Stimulated activated CD8-positive, alpha-beta memory T cell treated with anti-CD3 and anti-CD28 coated beads, Interleukin-4, amount 100 ng/mL, for 24 hours (primary cell): Measurements from ENCODE around the gene KCNQ2.
A peak's percentile ranks its signal among the peaks of the same experiment; 100 is the strongest.

ENCODE experiments used
- DNase-seq: peaks from one replicate; pipeline ENCODE4 v3.0.0-alpha.2; 2020; ENCODE audit warnings: low read depth

Gene KCNQ2

DNA sequence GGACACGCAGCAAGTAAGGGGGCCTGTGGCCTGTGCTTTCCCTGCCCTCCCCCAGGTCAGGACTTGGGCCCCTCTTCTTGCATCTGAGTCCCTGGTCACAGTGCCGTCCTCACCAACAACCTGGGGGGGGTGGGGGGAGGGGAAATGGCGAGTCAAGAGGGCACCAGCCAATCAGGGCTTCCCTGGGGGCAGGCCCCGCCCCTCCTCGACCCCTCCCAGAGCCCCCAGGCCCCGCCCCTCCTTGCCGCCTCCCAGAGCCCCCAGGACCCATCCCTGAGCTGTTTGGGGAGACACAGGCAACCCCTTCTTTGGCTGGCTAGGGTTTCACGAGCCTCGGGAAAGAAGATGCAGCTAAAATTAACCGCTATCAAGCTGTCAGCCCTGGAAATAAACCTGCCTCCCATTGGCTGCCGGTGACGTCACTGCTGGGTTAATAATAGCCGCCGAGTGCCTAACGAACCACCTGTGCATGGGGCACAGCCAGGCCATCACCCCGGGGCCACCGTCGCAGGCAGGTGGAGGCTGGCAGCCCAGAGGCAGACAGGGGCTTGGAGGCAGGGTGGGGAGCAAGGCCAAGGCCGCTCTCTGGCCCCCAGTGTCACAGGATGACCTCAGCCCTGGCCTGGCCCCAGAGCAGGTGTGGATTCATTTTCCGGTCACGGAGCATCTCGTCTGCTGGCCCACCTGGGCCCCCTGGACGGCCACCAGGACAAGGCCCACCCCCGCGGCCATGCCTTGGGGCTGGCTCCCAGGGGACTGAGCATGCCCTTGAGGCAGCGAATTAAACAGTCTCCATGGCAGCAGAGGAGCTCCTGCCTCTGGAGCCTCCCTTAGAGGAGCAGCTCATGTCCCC, 29.6 kb upstream of the KCNQ2 start:
- DNase-seq = no peak

DNA sequence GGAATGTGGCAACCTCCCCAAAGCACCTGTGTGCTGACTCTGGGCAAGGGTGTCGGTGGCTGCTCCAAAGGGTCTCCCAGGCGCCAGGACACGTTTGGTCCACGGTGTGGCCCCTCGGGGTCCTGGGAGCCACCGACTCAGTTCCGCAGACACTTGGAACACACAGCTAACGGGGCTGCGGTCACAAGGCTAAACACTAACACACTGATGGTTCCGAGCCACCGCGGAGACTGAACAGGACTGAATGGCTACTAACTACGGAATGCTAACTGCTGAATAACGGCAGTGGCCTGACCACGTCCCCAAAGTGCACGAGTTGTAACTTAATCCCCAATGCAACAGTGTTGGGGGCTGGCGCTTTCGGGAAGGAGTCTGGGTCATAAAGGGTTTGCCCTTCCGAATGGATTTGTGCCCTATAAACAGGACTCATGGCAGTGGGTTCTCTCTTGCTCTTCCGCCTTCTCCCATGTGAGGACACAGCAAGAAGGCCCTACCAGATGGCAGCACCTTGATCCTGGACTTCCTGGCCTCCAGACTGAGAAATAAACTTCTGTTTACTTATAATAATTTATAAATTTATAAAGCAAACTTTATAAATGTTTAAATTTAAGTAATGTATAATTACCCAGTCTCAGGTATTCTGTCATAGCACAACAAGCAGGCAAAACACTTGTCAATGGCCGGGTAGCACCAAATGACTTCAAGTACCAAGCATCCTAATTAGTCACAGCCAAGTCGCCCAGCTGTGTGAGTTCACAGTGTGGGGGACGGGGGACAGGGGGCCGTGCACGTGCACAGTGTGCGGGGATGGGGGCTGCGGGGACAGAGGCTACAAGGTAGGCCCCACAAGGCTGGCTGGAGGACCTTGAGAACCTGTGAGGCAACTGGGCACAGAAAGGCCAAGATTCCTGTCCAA, 28.7 kb upstream of the KCNQ2 start:
- DNase-seq = no peak

DNA sequence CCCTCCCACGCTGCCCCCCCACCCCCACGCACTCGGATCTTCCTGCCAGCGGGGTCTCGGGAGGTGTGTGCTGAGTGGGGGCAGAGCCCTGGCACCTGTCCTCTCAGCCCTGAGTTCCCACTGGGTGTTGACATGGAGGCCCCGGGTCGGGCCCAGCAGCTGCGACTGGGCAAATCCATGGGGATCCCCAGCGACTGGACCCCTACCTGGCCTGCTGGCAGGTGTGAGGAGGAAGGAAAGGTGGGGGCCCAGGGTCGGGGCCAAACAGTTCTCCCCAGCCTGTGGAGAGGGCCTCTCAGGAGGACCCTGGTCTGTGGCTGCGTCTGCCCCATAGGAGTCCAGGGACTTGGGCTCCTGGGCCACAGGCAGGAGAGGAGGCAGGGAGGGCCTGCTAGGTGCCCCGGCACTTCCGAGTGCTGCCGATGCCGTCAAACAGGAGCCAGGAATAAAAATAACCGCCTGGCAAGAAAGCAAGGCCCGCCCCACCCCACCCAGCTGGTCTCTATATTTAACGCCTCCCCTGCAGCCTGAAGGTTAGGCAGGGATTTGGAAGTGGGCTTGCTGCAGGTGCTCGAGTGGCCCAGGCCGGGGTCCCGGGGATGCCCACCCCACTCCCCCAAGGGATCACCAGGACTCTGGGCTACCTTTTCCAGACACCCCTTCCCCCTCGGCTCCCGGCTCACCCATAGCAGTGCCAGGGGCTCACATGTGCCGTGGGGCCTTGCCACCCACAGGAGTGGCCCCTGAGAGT, 27.9 kb upstream of the KCNQ2 start:
- no peak for DNase-seq

DNA sequence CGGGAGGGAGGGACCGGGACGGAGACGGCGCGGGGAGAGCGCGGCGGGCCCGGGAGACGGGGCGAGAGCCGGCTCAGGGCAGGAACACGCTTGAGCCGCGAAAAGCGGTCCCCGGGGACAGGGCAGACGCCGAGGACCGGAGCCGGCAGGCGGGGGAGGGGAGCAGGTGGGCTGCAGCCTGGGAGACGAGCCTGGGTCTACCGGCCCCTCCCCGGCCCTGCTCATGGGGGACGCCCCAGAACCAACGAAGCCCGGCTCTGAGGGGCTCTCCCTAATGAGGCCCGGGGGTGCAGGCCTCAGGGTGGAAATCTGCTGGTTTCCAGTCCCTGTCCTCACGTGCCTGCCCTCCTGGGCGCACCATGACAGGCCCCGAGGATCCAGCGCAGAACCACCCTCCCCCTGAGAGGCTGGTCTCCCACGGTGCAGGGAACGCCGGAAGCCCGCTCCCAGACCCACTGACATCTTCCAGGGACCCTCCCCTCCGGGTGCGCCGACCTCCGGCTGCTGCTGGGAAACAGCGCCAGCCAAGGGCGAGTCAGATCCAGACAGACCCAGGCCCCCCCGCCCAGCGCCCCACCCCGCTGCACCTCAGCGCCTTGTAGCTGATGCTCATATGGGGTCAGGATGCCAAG, 27.0 kb upstream of the KCNQ2 start:
- DNase-seq = no peak

DNA sequence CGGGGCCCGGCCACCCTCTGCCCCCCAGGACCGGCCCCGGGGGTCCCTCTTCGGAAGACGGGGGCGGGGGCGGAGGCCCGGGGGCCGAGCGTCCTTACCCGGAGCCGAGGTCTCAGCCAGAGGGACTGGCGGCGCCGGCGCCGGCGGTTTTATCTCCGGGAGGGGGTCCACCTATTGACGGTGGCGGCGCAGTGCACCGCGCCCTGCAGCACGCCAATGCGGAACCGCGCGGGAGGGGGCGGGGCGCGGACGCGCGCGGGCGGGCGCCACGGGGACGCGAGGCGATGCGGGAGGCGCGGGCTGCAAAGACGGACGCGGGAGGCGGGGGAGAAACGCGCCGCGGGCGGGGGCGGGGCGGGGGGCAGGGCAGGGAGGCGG, 26.5 kb upstream of the KCNQ2 start, which contains the start of gene EEF1A2:
TSS of gene EEF1A2 (minus strand) at position 124 of the 378 bp plus-strand sequence. CDS start 1,320 bp downstream, outside the sequence.
- DNase-seq = no peak

DNA sequence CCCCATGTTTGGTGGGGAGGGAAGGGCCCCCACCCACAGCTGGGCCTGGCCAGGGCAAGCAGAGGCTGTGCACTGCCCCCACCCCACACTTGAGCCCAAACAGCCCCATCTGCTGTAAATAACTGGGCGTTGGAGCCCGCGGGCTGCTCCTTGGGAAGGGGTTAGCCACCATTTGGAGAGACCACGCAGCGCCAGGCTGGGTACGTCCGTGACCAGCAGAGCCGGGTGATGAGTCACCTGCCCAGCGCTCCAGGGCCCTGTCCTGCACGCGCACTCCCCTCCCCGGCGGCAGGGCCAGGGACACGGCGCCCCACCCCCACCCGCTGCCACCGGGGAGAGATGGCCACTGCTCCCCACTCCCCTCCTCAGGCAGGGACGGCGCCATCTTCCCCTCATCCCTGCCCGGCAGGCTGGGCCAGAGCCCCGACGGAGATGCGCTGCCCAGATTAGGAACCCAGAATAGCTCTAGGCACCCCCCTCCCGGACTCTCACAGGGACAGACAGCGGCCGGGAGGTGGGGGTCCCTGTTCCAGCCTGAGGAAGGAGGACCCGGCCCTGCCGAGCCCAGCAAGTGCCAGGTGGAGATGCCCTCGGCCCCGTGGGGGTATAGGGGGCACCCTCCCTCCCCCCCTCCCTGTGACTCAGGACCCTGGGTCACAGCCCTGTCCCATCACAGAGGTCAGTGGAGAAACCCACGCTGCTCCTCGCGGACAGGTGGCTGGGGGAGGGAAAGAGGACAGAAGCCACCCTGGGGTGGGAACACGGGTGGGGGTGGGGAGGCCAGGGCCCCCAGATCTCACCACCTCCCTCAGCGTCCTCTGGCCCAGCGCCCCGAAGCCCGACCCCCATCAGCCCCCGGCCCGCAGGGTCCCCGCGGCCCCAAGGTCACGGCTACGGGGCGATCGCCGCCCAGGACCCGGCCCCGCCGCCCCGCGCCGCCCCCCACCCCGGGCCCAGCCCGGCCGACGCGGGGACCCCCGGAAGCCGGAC, 25.8 kb upstream of the KCNQ2 start:
- DNase-seq = no peak

DNA sequence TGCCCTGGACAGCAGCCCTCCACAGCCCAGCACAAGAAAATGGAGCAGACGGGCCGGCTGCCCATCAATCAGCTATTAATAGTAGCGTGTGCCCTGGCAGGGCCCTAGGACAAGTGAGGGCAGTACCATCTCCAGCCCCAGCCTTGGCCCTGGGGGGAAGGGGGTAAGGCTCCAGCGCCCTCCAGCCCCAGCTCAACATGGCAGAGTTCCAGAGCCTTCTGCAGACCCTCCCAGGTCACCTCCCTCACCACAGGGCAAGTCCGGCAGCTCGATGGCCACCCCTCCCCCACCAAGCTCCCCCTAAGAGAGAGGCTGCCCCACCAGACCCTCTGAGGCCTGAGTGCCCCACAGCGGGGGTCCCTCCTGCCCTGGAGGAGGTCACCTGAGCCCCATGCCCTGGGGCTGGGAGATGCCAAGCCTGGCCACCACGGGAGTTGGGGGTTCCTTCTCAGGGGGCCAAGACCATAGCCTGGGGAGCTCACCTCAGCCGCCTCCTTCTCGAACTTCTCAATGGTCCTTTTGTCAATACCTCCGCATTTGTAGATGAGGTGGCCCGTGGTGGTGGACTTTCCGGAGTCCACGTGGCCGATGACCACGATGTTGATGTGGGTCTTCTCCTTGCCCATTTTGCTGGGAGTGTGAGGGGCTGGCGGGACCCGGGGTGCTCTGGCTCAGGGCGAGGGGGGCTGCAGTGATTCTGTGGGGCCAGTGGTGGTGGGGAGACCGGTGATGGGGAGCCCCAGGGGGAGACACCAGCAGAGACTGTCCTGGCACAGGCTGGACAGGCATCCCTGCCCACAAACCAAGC, 24.9 kb upstream of the KCNQ2 start:
- no peak for DNase-seq

DNA sequence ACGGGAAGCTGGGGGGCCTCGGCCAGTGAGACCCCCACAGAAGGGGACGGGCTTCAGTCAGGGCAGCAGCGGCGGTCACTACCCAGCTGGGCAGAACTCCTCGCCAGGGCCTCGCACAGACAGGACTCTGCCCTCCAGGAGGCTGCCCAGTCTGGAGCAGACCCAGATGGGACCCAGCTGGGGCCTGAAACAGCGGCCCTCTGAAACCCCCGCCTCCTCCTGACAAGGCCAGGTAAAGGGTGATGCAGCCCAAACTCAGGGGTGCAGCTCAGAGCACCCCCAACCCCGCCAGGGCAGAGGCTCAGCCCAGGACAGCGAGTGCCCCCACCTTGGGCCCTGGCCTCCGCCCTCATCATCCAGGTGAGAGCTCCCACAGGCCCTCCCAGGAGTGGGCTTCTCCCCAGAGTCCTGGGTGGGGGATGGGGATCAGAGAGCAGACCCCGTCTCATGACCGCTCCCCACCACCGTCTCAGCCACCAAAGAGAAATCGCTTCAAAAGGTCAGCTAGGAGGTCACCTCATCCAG, 24.2 kb upstream of the KCNQ2 start:
- no peak for DNase-seq

DNA sequence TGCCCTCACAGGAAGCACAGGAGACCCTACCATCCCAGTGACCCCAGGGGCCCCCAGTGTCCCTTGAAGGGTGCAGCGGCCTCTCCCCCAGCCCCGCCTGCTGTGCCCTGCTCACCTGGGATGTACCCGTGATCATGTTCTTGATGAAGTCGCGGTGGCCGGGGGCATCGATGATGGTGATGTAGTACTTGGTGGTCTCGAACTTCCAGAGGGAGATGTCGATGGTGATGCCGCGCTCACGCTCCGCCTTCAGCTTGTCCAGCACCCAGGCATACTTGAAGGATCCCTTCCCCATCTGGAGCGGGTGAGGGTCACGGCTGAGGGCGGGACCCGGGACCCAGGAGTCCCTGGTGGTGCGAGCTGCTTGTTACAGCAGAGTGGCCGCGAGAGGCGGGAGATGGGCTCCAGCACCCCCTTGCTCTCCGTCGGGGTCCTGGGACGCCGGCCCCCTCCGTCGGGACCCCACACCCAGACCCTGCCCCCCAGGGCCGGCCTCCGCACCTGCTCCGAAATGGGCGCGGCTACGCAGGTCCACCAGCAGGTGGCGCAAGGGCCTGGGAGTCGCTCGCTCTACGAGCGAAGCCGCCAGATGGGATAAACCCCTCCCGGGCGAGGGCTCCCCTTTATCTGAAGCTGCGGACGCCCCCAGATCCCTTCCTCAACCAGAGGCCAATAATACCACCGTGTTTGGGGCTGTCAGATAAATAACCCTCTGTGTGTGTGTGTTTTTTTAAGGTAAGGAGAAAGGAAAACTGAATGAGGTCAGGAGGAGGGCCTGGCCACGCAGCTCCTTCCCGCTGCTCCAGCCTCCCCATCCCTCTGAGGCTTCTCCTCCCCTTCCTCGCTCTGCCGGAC, 23.5 kb upstream of the KCNQ2 start:
- DNase-seq = peak; percentile 64

DNA sequence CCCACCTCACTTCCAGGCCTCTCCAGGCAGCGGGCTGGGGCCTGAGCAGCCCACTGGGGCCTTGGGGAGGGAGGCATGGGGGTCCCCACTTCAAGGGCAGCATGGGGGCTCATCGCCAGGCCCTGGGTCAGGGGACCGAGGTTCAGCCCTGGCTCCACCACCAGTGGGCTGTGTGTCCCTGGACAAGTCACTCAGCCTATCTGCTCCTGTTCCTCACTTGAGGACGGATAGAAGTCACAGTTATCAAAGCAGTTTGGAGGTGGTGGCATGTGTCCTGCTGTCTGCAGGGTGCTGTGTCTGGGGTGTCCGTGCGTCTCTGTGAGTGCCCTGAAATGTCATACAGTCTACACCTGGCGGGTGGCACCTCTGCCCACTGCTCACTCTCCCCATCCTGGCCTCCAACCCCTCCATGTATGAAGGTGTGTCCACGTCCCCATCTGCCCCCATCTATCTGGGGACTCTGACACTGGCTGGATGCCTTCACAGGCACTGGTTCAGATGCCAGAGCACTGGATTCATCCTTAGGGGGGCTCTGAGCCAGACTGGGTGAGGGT, 22.8 kb upstream of the KCNQ2 start:
- DNase-seq = no peak

DNA sequence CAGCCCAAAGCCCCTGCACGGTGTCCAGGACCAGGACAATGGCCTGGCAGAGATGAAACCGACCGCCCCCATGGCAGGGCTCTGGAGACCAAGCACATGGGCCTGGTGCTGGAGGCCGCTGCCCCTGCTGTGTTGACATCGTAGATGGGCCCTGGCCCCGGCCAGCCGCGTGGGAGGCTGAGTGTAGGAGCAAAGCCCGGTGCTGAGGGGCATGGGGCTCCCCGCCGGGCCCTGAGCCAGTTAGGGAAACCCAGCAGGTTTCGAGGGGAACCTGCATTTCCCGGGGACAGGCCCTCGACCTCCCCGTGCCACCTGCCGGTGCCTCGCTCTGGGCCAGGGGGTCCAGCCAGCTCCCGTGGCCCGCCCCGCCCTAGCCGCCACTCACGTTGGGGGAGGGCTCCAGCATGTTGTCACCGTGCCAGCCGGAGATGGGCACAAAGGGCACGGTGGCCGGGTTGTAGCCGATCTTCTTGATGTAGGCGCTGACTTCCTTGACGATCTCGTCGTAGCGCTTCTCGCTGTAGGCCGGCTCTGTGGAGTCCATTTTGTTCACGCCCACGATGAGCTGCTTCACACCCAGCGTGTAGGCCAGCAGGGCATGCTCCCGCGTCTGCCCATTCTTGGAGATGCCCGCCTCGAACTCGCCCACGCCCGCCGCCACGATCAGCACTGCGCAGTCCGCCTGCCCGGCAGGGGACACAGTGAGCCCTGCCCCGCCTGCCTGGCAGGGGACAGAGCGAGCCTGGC, 22.1 kb upstream of the KCNQ2 start:
- DNase-seq = no peak

DNA sequence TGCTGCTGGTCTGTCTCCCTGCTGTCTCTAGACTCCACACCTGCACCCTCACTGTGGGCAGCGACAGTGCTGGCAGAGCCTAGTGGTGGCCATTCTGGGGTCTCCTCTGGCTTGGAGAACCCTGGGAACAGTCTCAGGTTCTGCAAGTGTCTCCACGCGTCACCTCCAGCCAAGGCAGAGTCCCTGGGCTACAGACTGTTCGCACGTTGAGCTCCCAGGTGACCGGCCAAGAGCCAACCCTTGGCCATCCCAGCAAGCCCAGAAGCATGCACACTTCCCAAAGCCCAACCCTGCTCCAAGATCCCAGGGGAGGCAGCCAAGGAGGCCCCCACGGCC, 21.6 kb upstream of the KCNQ2 start:
- DNase-seq = no peak

DNA sequence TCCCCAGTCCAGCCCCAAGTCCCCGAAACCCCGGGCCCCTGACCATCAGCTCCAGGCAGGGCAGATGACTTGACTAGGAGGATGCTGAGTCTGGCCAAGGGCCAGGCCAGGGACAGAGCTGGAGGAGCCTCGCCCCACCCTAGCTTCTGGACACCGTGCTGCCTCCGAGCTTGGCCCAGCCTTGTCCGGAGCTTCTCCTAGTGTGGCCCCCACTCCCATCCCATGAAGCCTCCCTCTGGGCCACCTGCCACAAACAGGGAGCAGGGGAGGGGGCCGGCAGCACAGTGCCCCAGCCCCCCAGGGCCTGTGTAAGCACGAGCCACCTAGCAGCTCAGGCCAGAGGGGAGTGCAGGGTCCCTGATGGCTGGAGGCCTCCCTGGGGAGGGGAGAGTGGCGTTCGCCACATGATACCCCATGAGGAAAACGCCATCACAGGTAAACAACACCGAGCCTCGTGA, 21.1 kb upstream of the KCNQ2 start:
- DNase-seq = no peak

DNA sequence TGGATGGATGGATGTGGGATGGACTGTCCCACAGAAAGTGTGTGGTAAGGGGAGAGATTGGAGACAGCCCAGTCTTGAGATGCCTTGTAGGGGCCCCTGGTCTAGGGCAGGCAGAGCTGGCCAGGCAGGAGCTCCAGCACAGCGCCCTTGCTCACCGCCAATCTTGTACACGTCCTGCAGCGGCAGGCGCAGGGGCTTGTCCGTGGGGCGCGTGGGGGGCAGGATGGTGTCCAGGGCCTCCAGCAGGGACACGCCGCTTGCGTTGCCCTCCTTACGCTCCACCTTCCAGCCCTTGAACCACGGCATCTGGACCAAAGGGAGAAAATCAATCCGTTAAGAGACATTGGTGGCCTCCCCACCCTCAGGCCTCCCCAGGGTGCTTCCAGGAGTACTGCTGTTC, 20.5 kb upstream of the KCNQ2 start:
- DNase-seq = no peak

DNA sequence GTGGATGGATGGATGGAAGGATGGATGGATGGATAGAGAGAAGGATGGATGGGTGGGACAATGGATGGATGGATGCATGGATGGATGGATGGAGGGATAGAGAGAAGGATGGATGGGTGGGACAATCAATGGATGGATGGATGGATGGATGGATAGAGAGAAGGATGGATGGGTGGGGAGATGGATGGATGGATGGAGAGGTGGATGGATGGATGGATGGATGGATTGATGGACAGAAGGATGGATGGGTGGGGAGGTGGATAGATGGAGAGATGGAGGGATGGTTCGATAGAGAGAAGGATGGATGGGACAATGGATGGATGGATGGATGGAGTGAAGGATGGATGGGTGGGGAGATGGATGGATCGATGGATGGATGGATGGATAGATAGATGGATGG, 20.1 kb upstream of the KCNQ2 start:
- DNase-seq = no peak

DNA sequence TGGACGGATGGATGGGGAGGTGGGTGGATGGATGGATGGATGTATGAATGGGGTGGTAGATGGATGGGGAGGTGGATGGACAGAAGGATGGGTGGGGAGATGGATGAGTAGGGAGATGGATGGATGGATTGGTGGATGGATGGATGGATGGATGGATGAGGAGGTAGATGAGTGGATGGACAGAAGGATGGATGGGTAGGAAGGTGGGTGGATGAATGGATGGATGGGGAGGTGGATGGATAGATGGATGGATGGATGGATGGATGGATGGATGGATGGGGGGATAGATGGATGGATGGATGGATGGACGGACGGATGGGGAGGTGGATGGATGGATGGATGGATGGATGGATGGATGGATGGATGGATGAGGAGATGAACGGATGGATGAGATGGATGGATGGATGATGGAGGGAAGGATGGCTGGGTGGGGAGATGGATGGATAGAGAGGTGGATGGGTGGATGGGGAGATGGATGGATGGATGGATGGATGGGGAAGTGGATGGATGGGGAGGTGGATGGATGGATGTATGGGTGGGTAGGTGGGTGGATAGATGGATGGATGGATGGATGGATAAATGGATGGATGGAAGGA, 19.3 kb upstream of the KCNQ2 start:
- no peak for DNase-seq

DNA sequence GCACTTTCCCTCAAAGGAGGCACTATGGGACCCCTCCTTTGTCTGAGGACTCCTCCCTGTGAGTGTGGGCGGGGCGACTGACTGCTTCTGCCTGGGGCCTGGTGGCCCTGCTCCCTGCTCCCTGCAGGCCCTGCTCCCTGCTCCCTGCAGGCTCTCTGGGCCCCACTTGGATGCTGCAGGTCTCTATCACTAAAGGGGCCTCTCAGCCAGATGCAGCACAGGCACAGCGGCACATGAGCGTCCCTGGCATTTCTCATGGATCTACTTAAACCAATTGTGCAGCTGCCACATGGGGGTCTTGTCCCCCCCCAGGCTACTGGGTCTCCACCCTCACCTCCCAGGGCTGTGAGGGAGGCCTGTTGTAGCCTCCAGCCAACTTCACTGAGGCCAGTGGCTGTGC, 18.6 kb upstream of the KCNQ2 start:
- no peak for DNase-seq
